Esophagus squamous epithelium (tissue), 5 donors: ENCODE data around the gene IGFL4. TPM values are rescaled to one million over a fixed set of nuclear protein-coding genes. Genes with fewer than 3 reads are reported as not detected.

Experiments used
- DNase-seq: peaks from one replicate; lab custom pipeline; 2025; lab: John Stamatoyannopoulos, UW
- H3K27ac ChIP-seq, 4 donors: fragments of 200-600 bp; sonication (generic); one replicate each; pipeline ENCODE4 v1.5.1; 2016 to 2019; ENCODE audit warnings: mild to moderate bottlenecking in 1 of 4
- H3K27me3 ChIP-seq, 4 donors: fragments of 200-600 bp; sonication (generic); 1 replicate in 3 of 4; 2 replicates in 1 of 4; pipeline versions ENCODE4 v1.5.1 to v1.6.0; 2017 to 2021; ENCODE audit warnings: antibody characterized with exemption in 1 of 4
- H3K36me3 ChIP-seq, 3 donors: fragments of 200-600 bp; sonication (generic); one replicate each; pipeline ENCODE4 v1.5.1; 2016 to 2019
- H3K4me1 ChIP-seq, 3 donors: fragments of 200-600 bp; sonication (generic); one replicate each; pipeline ENCODE4 v1.5.1; 2017 to 2019
- H3K4me3 ChIP-seq, 4 donors: fragments of 200-600 bp; sonication (generic); 1 replicate in 3 of 4; 2 replicates in 1 of 4; pipeline ENCODE4 v1.5.1; 2016 to 2019; ENCODE audit warnings: mild to moderate bottlenecking in 2 of 4, moderate library complexity in 1 of 4
- H3K9me3 ChIP-seq, 3 donors: fragments of 200-600 bp; sonication (generic); one replicate each; pipeline ENCODE4 v1.5.1; 2016 to 2019
- POLR2A ChIP-seq, 4 donors: fragments of 450-650 bp; IDR thresholded peaks; one replicate each; pipeline ENCODE4 v1.6.1; 2017; ENCODE audit warnings: antibody characterized with exemption in 4 of 4, mild to moderate bottlenecking in 4 of 4, moderate library complexity in 3 of 4
- WGBS, 2 donors: methylation state at CpG; one replicate each; pipeline ENCODE4 v1.1.5; 2018; 5-methylcytosine and 5-hydroxymethylcytosine counted together
- intact Hi-C: fragments of 100-400 bp; cut with DNase I; formaldehyde crosslinking; loops from one replicate; pipeline ENCODE4 v1.15.0; 2022
- small RNA-seq, 4 donors: library from RNA; depleted of rRNA; stranded (forward); fragments of <200 nt; gene quantifications; one replicate each; pipeline ENCODE3, GENCODE V24; 2016
- total RNA-seq, 4 donors: library from RNA; depleted of rRNA; stranded (reverse); fragments of >200 nt; gene quantifications; one replicate each; pipeline ENCODE4 v1.1.0, GENCODE V29; 2016
- TF ChIP-seq, protein P1 (sequence below), 6 experiments: fragments of 450-650 bp in 4 of 6; fragments of 200-600 bp in 2 of 6; sonication (generic) in 2 of 6; IDR thresholded peaks; one replicate each; pipeline ENCODE4 v1.5.1; 2016 to 2019; ENCODE audit warnings: antibody characterized with exemption in 6 of 6, mild to moderate bottlenecking in 4 of 6, moderate library complexity in 4 of 6
- donor health status: DM: yes; HTN: yes; CAD: no.

IGFL4 gene
- total RNA-seq, 4 donors from 2014 or later, result not detected

- intact Hi-C loops, result no loop called here
These were observed 45.6 kb downstream of the IGFL4 start, which contains the start of gene CCDC61 for GRCh38 chr19:45994998-45995714. Gene CCDC61, plus strand, starts transcription at chr19:45995467. Its CDS starts 7,552 bp downstream, at chr19:46003019.

GRCh38 chr19:45994456-45994997, 46.3 kb downstream of the IGFL4 start:
- peaks cover 0 to 15% (median 0%) of the 10 kb centered on the region in 4 donors for H3K27me3 ChIP-seq
- no peak for DNase-seq
- peak overlapping the region in 2 of 4 donors; percentile 4 to 53 for H3K27ac ChIP-seq
- peaks cover 0 to 8% (median 0%) of the 10 kb centered on the region in 3 donors for H3K36me3 ChIP-seq
- WGBS, 2 donors, result 3 to 5% methylated on average over 8 of the region's 8 CpGs
- H3K4me1 ChIP-seq, result peaks cover 7 to 22% (median 7%) of the 10 kb centered on the region in 3 donors
- TF ChIP-seq, protein P1, sequence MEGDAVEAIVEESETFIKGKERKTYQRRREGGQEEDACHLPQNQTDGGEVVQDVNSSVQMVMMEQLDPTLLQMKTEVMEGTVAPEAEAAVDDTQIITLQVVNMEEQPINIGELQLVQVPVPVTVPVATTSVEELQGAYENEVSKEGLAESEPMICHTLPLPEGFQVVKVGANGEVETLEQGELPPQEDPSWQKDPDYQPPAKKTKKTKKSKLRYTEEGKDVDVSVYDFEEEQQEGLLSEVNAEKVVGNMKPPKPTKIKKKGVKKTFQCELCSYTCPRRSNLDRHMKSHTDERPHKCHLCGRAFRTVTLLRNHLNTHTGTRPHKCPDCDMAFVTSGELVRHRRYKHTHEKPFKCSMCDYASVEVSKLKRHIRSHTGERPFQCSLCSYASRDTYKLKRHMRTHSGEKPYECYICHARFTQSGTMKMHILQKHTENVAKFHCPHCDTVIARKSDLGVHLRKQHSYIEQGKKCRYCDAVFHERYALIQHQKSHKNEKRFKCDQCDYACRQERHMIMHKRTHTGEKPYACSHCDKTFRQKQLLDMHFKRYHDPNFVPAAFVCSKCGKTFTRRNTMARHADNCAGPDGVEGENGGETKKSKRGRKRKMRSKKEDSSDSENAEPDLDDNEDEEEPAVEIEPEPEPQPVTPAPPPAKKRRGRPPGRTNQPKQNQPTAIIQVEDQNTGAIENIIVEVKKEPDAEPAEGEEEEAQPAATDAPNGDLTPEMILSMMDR (IDR thresholded peaks at IDR 0.05), result no peak
- TF ChIP-seq POLR2A (IDR thresholded peaks at IDR 0.05), result no peak
- H3K4me3 ChIP-seq, result peak overlapping the region; percentile 36 to 86 (median 75)
- intact Hi-C loops, result no loop called here
- no peaks in the 10 kb centered on the region for H3K9me3 ChIP-seq

More at GRCh38 chr19:45994998-45995714, 45.6 kb downstream of the IGFL4 start, which contains the start of gene CCDC61:
- Histone ChIP-seq H3K4me3 (peak within 1 kb of the TSS; percentile 53 to 86 (median 75)), H3K27me3 (peaks cover 0 to 17% (median 0%) of the 10 kb centered on the region in 4 donors), H3K36me3 (peaks cover 0 to 8% (median 0%) of the 10 kb centered on the region in 3 donors), H3K9me3 (no peaks in the 10 kb centered on the region), H3K27ac (peak within 1 kb of the TSS; percentile 79 to 88 (median 86)), H3K4me1 (peaks cover 7 to 28% (median 10%) of the 10 kb centered on the region in 3 donors)
- peak; percentile 85 for DNase-seq
- 1 to 2% methylated on average over 14 to 26 of the region's 34 CpGs for WGBS, 2 donors
- TF ChIP-seq, protein P1 (IDR thresholded peaks at IDR 0.05), result no peak
- TF ChIP-seq POLR2A (IDR thresholded peaks at IDR 0.05), result peak in 3 of 4 donors; percentile 83 to 90 (median 90)

- 79 to 80% methylated on average over 12 of the region's 12 CpGs for WGBS, 2 donors
These were observed 50.6 kb downstream of the IGFL4 start for GRCh38 chr19:45990113-45990728.

More at GRCh38 chr19:45990113-45990728, 50.6 kb downstream of the IGFL4 start:
- Histone ChIP-seq H3K27me3 (peaks cover 0 to 21% (median 0%) of the 10 kb centered on the region in 4 donors), H3K4me3 (no peak overlapping the region), H3K9me3 (no peaks in the 10 kb centered on the region), H3K36me3 (no peaks in the 10 kb centered on the region), H3K4me1 (peaks cover 0 to 5% (median 0%) of the 10 kb centered on the region in 3 donors), H3K27ac (peak overlapping the region in 1 of 4 donors; percentile 39)
- no peak for DNase-seq
- intact Hi-C loops, result no loop called here
- TF ChIP-seq POLR2A (IDR thresholded peaks at IDR 0.05), result no peak
- TF ChIP-seq, protein P1 (IDR thresholded peaks at IDR 0.05), result no peak

Small RNAs within 50 kb of the gene (small RNA-seq; reads per million reads assigned to genes)
- gene MIR769, result 61.3 to 111 (median 86.2) reads per million in 4 donors

Other genes with a start within 250 kb of the IGFL4 start
- gene DMWD, start 248.2 kb downstream of the IGFL4 start, total RNA-seq, result 10 to 100 TPM in 3 of 4 donors, 1 to 10 TPM in 1; 9.1 to 32.2 (median 23.5) TPM
- under 1 TPM in 1 of 4 donors, not detected in 3; 0.19 TPM for gene RSPH6A, start 225.7 kb downstream of the IGFL4 start, total RNA-seq
- gene SYMPK, start 177.9 kb downstream of the IGFL4 start, total RNA-seq, result 10 to 100 TPM; 28.4 to 36.6 (median 31.6) TPM
- gene FOXA3, start 176.7 kb downstream of the IGFL4 start, total RNA-seq, result under 1 TPM in 1 of 4 donors, not detected in 3; 0.18 TPM
- gene IRF2BP1, start 154.9 kb downstream of the IGFL4 start, total RNA-seq, result 10 to 100 TPM; 14.6 to 22.4 (median 20.0) TPM
- gene MYPOP, start 138.4 kb downstream of the IGFL4 start, total RNA-seq, result 1 to 10 TPM; 2.3 to 5.7 (median 4.2) TPM
- not detected for gene NANOS2, start 126.2 kb downstream of the IGFL4 start, total RNA-seq
- 1 to 10 TPM in 1 of 4 donors, under 1 TPM in 2, not detected in 1; 0.40 to 2.1 (median 0.44) TPM for gene NOVA2, start 67.1 kb downstream of the IGFL4 start, total RNA-seq
- gene CCDC61, start 45.5 kb downstream of the IGFL4 start, total RNA-seq, result 1 to 10 TPM; 5.9 to 9.5 (median 7.4) TPM
- gene PGLYRP1, start 17.9 kb downstream of the IGFL4 start, total RNA-seq, result not detected
- gene IGFL3, start 83.7 kb upstream of the IGFL4 start, total RNA-seq, result not detected
- not detected for gene IGFL2, start 107.2 kb upstream of the IGFL4 start, total RNA-seq
- gene IGFL1, start 188.7 kb upstream of the IGFL4 start, total RNA-seq, result 10 to 100 TPM in 3 of 4 donors, 1 to 10 TPM in 1; 2.9 to 46.0 (median 22.0) TPM